Measurements from ENCODE around the gene SP9.
"Not testable (repeated sequence)": the region's sequence is repeated elsewhere in the genome, so short reads cannot be mapped to it uniquely, and the experiment has no call there.

SP9 gene

DNA sequence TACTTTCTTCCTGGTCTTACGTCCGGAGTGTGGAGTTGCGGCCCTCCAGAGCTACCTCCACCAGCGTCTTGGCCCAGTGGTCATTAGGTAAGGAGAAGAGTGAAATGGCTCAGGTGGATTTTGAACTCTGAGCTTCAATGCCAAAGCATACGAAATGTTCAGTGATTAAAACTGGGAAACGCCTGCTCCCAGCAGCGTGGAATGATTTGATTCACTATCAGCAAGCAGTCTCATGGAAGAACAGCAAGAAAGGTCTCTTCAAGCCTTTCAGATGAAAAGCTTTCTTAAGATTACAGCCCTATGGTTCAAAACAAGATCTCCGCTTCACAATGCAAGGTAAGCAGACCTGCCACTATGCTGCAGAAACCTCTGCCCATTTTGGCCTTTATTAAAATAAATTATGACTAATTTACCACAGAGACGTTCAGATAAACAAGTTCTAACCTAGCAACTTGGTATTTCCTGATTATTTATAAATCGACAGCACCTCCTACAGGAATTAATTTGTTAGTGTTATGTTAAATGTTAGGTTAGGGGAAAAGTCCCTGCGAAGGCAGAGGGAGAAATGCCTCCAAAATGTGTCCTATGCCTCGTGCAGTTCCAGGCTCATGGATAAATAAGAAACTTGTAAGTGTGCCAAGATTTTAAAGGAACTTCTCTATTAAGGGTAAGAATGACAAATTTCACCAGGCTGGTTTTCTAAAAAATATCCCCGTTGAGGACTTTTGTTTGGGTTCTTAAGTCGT, 10.1 kb downstream of the SP9 start:
- no peak for DNase-seq (ENCODE audit: low read depth in 2 of 2)

DNA sequence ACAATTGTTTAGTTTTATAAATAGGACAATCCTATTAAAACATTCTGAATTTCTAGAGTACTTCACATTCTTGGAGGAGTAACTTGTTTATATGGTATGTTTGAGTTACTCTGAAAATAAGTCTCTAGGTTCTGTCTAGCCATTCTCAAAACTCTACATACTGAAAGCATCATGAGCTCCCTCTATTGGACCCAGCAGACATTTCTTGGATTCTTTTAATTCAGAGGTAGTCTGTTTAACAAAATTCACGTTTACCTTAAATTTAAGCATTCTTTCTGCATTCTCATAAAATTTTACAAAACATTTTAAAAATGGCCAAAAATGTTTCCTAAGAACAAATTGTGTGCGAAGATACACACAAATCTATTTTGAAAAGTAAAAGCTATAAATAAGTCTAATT, 15.3 kb downstream of the SP9 start:
- no peak for DNase-seq (ENCODE audit: low read depth in 2 of 2)

- no peak for DNase-seq (ENCODE audit: low read depth in 2 of 2)
These were observed 15.9 kb downstream of the SP9 start for GRCh38 chr2:174350593-174351181.

DNA sequence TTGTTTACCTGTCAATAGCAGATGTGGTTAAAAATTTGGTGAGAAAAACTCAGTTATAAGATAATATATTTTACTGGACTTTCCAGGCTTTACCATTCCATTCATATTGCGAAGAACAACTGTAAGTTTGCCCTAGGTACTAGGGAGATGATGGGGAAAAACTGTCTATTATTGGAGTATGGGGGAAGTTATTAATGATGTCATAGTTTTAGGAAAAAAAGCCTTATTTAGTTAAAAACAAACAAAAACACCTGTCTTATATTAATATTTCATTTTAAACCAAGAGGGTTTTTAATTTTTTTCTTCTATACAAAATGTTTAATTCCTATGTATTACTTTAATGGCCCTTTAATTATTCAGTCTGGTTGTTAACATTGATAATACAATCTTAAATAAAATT, 18.2 kb downstream of the SP9 start:
- DNase-seq (ENCODE audit: low read depth in 2 of 2): no peak

- DNase-seq (ENCODE audit: low read depth in 2 of 2): no peak
These were observed 21.6 kb downstream of the SP9 start for GRCh38 chr2:174356347-174356746.

- not testable (repeated sequence) for DNase-seq (ENCODE audit: low read depth in 2 of 2)
These were observed 24.9 kb downstream of the SP9 start for GRCh38 chr2:174359663-174360062.

GRCh38 chr2:174362949-174363348, 28.2 kb downstream of the SP9 start:
- no peak for DNase-seq (ENCODE audit: low read depth in 2 of 2)

GRCh38 chr2:174363492-174364225, 28.9 kb downstream of the SP9 start:
- DNase-seq (ENCODE audit: low read depth in 2 of 2): not testable (repeated sequence)

DNA sequence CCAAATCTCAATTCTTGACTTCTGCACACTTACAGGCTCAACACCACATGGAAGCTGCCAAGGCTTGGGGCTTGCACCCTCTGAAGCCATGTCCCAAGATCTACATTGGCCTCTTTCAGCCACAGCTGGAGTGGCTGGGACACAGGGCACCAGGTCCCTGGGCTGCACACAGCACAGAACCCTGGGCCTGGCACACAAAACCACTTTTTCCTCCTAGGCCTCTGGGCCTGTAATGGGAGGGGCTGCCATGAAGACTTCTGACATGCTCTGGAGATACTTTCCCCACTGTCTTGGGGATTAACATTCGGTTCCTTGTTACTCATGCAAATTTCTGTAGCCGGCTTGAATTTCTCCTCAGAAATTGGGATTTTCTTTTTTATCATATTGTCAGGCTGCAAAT, 29.9 kb downstream of the SP9 start:
- no peak for DNase-seq (ENCODE audit: low read depth in 2 of 2)

- no peak for DNase-seq (ENCODE audit: low read depth in 2 of 2)
These were observed 30.8 kb downstream of the SP9 start for GRCh38 chr2:174365571-174365970.

DNA sequence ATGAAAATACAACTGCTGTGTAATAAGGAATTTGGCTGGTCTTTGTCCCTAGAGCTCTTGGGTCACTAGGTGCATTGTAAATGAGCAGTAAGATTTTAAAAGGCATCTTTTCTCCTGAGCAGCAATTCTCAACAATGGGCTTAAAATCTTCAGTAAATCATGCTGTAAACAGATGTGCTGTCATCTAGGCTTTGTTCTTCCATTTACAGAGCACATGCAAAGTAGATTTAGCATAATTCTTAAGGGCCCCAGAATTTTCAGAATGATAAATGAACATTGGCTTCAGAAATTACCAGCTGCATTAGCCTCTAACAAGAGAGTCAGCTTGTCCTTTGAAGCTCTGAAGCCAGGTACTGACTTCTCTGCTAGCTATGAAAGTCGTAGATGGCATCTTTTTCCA, 33.9 kb downstream of the SP9 start:
- DNase-seq (ENCODE audit: low read depth in 2 of 2): no peak

- DNase-seq (ENCODE audit: low read depth in 2 of 2): no peak
These were observed 42.2 kb downstream of the SP9 start for GRCh38 chr2:174376967-174377366.

GRCh38 chr2:174383796-174384195, 49.0 kb downstream of the SP9 start:
- DNase-seq (ENCODE audit: low read depth in 2 of 2): no peak

GRCh38 chr2:174385201-174385600, 50.4 kb downstream of the SP9 start:
- no peak for DNase-seq (ENCODE audit: low read depth in 2 of 2)

Data from fibroblast of skin of left quadriceps (primary cell).